AML-193 (cell line): Measurements from ENCODE around the gene CBFA2T3.

Source experiments
- DNase-seq, 2 experiments: peaks; one replicate each; lab custom pipeline; 2025; lab: John Stamatoyannopoulos, UW

CBFA2T3 gene

DNA sequence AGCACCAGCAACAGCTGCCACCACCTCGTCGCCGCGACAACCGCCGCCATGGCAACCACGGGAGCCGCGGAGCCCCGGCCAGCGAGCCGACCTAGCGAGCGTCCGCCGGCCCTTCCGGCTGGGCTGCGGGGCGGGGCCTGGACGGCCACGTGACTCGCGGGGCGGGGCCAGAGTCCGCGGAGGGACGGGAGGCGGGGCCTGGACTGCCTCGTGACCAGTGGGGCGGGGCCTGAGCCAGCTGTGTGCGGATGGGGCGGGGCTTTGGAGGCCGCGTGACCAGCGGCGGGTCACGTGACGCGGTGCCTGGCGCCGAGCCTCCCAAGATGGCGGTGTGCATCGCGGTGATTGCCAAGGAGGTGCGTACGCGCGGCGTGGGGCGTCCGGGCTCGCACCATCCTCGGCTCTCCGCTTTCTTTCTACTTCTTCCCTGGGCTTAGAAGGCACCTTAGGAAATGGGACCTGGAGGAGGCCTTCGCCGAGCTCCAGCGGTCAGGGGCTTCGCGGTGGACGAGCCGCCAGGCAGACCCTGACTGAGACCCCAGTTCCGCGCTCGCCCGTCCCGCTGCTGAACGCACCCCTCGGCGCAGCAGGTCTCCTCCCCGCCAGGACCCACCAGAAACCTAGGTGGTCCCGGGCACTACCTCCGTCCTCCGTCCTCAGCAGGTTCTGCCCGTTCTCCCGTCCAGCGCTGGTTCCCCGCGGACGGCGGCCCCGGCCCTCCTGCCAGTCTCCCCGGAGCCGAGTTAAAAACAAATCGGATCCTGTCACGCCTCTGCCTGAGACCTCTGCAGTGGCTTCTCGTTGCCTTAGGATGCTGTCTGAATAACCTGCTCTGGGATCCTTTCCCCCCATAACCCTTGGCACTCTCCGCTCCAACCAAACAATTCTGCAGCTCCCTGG lies 119.9 kb downstream of the CBFA2T3 start, which contains the start of the genes GALNS and TRAPPC2L:
Gene GALNS, minus strand, starts transcription at position 120 of the 900 bp plus-strand sequence. Its CDS starts 70 bp downstream, at position 50.
Gene TRAPPC2L, plus strand, starts transcription at position 300 of the 900 bp plus-strand sequence. Its CDS starts 24 bp downstream, at position 324.
- peak; percentile 90 to 96 for DNase-seq

DNA sequence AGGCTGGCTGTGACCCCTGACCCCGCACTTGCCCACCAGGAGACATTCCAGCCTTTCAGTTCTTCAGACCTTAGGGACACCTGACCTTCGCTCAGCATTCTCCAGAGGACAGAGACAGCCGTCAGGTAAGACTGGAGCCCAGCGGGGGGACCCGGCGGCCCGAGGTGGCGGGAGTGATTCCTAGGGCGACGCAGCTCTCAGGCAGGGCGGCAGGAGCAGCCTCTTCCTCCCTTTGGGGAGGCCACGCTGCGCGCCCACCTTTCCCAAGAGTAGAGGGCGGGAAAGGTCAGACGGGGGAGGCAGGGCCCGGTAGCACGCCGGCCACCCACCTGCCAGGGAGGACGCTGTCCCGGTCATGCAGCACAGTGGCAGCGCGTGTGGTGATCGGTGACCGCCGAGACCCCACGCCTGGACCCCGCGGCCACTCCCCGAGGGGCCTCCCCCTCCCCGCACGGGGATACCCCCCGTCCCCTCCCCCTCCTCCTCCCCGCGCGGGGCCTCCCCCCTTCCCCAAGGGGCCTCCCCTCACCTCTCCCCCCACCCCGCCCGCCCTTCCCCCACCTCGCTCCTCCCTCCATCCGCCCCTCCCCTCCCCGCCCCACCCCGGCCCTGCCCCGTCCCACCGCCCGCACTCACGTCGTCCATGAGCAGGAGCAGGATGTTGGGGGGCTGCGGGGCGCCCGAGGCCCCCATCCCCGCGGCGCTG lies 120.7 kb downstream of the CBFA2T3 start:
- DNase-seq: no peak

DNA sequence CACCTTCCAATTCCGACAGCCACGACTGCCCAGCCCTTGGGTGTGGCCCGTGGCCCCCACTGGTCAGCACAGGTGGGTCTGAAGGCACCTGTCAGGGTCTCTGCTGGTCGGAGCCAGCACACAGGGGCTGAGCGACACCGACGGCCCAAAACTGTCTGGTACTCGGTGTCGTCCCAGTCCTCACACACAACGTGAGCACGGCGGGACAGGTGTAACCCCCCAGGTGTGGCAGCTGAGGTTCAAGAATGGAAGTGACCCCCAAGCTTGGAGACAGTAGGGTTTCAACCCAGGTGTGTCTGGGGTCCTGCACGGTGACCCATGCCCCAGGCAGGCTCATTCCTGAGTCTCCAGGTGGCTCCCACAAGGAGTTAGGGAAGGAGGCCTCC lies 121.3 kb downstream of the CBFA2T3 start:
- no peak for DNase-seq

DNA sequence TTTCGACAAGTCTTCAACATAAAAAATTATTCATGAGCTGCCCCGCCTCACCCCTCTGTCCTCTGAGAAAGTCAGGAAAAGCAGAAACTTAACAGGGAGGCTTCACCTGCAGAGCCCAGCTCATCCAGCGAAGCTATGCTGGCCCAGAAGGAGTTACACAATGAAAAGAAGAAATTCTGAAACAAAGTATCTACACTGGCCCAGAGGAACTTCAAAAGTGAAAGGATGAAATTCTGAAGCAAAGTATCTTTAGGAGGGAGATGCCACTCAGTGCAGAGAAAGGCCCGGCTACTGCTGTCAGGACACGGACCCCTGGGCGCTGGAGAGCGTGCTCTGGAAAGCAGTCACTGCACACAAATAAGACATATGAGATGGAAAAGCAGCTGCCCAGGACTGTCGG lies 121.8 kb downstream of the CBFA2T3 start:
- peak in 1 of 2 experiments; percentile 19 for DNase-seq

DNA sequence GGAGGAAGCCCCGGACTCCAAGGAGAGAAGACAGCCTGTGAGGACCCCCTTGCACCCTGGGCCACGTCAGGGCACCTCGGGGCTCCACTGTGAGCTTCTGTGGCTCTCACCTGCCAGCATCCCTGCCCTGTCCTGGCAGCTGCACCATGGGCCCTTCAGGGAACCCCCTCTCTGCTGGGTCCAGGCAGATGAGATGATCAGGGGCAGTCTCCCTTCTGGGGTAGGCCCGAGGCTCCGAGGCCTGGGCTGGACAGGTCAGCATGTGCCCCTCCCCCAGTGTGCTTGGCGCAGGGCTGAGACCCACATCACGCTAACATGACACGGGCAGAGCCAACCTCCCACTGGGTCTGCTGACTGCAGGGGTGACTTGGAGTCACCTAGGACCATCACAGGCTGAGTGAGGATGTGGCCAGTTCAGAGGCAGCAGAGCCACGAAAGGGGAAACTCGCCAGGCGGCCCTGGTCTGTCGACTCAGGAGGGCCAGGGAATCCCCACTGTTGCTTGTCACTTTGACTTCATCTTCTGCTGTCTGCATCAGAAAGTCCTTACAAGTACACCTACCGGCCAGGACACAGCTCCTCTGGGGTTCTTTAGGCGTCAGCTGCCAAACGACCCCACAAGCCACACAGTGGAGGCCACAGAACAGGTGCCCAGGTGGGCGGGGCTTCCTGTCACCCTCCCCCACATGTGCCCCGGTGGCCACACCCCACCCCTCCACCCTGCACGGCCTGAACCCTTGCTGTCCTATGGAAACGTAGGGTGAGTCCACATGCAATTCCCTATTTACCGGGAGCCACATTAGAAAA lies 122.5 kb downstream of the CBFA2T3 start:
- peak in 1 of 2 experiments; percentile 2 for DNase-seq

DNA sequence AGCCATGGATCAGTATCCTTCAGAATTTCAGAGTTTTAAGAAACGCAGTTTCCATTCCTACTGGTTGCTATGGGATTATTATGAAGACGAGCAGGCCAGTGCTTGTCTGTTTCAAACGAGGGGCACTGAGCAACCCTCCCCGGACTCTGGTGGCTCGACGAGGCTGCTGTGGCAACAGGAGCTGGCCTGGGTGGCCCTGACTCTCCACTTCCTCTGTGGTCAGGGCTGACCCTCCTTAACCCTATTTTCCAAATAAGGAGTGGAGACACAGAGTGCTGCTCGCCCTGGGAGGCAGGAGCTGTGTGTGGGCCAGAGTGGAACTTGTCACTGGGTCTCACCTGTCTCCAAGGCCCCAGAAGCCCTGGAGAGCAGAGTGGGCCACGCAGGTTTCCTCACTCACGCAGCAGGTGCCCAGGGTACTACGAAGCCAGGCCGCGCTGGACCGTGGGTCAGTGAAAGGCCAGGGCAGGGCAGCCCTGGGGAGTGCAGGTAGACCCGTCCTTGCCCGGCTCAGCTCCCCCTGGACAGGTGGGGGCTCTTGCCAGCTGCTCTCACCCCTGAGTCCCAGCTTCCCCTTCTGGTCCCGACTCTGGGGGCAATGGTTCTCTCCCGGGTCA lies 123.6 kb downstream of the CBFA2T3 start:
- DNase-seq: peak; percentile 67 to 69

DNA sequence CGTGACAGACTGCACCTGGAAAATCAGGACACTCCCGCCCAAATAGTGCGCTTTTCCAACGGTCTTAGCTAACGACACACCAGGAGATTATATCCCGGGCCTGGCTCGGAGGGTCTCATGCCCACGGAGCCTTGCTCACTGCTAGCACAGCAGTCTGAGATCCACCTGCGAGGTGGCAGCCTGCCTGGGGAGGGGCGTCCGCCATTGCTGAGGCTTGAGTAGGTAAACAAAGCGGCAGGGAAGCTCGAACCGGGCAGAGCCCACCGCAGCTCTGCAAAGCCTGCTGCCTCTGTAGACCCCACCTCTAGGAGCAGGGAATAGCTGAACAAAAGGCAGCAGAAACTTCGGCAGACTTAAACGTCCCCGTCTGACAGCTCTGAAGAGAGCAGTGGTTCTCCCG lies 125.4 kb downstream of the CBFA2T3 start:
- DNase-seq: no peak

DNA sequence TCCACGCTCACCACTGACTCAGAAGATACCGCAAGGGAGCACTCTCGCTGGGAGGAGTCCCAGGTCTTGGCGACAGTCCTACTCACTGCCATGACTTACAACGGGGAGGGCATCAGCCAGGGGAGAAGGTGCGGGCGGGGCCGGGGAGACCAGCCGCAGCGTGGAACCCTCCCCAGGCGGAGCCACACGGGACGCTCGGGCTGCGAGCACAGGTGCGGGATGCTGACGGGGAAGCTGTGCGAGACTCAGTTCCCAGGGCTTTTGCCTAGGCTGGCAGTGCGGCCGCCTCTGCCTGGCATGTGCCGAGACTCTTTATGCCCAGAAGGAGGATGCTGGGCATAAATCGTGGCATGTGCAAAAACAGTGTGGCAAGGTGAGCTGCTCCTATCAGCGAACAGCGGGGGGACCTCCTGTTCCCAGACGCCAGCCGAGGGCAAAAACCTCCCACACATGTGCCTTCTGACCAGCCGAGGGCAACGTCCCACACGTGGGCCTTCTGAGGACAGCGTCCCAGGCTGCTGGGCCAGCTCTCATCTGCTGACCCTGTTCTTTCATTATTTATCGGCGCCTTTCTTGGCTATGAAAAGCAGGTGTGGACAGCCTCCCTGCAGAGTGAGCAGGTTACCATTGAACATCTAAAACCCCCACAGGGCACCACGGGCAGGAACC lies 126.3 kb downstream of the CBFA2T3 start:
- DNase-seq: no peak

DNA sequence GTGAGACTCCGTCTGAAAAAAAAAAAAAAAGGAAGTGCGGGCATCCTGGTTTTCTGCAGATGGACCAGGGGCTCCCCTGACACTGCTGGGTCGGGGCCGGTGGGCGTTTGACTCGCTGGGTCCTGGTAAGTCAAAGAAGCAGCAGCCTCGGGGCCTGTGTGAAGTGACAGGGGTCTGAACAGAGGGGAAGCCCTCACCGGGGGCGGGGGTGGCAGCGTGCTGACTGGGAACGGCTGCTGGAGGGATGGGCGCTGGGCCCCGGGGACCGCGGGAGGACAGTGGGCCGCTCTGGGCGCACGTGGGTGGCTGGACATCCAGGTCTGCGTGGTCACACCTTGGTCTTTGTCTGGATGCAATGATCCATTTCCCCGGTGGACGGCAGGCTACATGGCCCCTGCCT lies 128.4 kb downstream of the CBFA2T3 start:
- no peak for DNase-seq

DNA sequence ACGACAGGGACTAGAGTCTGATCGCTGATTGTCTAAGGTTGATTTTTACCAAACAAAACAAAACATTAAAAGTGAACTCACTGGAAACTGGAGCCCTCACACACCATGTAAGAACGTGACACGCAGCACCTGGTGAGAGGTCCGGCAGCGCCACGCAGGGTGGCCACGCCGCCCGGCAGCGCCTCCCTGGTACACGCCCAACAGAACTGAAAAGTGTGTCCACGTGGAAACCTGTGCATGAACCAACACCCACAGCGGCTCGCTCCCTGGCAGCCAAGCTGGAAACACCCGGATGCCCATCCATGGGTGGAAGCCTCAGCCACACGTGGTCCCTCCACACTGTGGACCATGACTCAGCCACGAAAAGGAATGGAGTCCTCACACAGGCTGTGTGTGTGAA lies 129.4 kb downstream of the CBFA2T3 start:
- DNase-seq: no peak

DNA sequence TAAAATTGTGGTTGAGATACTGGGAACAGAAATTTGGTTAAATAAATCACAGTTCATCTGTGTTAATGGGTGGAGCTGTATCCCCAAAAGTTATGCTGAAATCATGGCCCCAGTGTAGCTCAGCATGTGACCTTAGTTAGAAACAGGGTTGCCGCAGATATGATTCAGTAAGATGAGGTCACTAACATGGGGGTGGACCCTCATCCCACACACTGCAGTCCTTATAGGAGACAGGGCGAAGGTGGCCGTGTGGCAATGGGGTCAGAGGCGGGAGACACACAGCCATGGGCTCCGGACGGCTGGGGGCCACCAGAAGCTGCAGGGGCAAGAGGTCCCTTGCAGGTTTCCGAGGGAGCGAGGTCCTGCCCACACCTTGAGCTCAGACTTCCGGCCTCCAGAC lies 130.9 kb downstream of the CBFA2T3 start:
- no peak for DNase-seq

DNA sequence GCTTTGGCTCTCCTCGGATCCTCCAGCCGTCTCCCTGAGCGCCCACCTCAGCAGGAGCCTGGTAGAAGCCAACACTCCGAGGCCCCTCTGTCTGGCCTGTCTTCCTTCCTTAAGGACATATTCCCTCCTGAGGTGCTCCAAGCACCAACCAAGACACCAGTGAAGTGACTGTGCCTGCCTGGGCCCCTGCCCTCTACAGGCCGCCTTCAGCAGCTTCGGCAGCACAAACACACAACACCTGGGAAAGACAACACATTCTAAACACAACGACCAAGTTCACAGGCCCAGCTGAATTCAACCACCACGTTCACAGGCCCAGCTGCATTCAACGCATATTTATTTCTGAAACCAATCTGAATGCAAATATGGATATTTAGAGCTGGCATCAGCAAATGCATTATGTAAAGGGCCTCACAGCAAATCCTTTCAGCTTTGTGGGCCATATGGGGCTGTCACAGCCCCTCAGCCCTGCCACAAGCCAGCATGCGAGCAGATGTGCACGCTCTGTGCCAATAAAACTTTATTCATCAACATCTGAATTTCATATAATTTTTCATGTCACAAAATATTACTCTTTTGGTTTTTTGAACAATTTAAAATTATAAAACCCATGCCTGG lies 132.5 kb downstream of the CBFA2T3 start:
- DNase-seq: no peak

DNA sequence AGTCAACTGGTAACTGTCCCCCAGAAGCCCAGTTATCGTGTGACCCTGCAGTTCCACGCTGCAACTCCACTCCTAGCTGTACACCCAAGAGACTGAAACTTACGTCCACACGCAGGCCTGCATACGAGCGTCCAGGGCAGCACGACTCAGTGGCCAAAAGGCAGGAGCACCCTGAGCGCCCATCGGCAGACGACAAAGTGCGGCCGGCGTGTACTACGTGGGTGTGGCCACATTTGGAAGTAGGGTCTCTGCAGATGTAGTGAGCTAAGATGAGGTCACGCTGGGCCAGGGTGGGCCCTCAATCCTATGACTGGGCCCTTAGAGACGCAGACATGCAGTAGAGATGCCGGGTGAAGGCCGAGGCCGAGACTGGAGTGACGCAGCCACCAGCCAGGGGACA lies 133.8 kb downstream of the CBFA2T3 start:
- no peak for DNase-seq

DNA sequence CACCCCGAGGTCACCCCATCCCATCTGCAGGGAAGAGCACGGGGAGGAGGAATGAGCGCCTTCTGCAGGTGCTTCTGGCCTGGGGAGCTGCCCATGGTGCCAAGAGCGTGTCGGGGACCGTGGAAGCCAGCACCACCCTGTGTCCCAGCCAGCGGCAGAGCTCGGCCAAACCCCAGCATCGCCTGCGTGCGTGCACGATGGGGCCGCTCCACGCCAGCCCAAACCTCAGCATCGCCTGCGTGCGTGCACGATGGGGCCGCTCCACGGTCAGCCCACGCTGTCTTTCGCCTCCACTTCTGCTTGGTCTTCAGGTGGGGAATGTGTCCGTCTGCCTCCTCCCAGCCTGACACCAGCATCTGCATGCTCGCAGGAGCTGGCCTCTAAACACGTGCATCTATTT lies 134.2 kb downstream of the CBFA2T3 start:
- no peak for DNase-seq

DNA sequence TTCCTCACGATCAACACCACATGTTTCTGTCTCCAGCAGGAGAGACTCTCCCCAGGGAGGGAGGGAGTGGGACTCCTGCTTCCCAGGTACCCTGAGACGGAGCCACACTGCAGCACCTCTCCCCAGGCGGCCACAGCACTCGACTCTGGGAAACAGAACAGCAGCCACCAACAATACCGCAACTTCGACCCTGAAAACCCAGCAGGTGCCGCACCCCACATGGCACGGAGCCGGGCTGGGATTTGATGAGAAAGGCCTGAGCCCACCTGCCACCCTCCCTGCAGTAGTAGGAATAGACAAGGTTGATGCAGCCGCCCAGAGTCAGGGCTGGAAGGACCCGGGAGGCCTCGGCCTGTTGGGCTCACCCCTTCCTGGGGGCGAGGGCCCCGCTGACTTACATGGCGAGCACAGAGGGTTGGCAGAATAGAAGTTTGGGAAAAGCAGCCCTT lies 134.7 kb downstream of the CBFA2T3 start:
- no peak for DNase-seq

DNA sequence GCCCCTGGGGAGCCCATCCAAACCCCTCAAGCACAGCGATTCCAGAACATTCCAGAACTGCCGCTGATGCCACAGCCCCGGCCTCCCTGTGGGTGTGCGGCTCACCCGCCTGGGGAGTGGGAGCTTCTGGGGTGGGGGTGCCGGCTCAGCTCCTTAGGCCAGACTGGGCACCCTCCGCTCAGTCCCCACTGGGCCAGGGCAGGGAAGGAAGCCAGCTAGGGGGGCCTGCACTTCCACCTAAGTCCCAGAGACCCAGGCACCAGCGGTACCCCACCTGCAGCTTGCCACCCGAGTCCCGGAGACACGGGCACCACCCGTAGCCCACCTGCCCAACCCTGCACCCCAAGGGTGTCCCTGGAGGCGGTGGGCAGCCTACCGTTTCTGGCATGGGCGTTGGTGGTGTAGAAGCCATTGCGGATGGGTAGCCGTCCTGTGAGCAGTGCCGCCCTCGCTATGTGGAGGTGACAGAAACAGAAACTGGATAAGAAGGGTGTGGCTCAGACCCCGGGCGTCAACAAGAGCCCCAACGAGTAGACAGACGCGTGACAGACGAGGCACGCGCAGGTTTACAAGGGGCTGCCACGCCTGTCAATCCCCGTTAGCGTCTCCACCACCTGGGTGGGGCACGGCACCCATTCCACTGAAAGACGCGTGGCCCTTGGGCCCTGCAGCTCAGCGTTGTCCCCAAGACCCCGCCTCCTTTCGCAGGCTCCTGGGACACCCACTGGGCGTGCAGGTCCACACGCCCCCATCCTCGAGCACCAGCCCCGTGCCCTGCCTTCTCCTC lies 135.3 kb downstream of the CBFA2T3 start:
- DNase-seq: no peak

DNA sequence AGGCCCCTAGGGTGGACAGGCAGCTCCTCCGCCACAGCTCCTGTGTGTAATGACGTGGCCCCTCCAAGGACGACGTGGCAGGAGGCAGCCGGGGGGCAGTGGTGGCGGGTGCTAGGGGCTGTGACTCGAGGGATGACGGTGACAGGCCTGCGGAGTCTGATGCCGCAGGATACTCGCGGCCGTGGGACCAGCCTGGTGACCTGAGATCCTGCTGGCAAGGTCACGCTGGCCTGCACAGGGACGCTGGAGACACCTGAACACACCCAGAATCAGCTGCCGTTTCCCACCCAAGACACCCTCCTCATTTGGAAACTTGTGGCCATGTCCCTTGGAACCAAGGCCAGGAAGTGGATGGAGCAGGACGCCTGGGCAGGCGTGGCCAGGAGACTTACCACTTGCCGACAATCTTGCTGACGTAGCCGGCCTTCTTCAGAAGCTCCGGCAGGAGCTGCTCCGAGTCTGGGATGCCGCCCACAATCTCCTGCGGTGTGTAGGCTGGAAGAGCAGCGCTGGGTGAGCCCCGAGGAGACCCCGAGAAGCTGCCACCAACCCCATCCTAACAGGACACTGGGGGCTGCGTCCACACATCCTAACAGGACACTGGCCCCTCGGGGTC lies 136.3 kb downstream of the CBFA2T3 start:
- DNase-seq: no peak

DNA sequence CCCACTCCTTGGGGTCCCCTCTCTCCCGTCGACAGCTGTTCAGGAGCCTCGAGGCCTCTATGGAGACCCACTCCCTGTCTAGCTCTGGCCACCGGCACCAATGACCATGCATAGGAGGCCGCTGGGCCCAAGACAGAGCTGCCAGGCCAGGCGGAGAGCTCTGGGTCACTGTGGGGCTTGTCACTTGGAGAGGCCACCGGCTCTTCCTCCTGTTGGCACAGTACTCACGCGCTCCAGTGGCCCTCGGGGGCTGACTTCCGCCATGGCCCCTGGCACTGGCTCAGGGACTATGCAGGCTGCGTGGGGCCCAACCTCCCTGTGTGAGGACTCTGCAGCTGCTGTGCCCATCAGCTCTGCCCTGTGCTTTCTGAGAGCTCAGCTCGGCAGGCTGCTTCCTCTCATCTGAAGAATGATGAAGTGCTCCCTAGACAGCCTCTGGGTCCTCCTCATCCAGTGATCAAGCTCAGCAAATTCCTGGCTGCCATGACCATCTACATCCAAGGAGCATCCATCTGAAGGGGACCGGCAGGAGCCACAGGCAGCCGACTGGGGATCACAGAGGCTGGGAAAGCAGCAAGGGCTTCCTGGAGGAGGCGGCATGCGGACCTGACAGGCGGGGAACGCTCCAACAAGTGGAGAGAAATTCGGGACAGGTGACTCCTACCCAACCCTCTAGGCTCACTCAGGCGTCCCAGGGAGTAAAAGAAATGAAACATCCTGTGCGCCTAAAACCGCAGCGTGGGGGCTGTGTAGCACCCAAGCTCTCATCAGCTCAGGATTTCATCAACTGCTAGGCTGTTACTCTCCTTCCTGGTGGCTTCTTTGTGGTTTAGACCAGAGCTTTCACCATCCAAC lies 137.0 kb downstream of the CBFA2T3 start:
- peak; percentile 81 to 82 for DNase-seq
